Measurements from ENCODE around the gene LGALSL. TPM values are rescaled to one million over a fixed set of nuclear protein-coding genes. Genes with fewer than 3 reads are reported as not detected.

LGALSL gene
- total and polyA plus RNA-seq, 4 experiments from 2014 or later = 0.26 to 0.63 (median 0.29) TPM; not detected in 1

GRCh38 chr2:64498438-64498837, 44.5 kb downstream of the LGALSL start:
- H3K27me3 ChIP-seq (ENCODE audit: insufficient read depth, low read length) = no peaks in the 10 kb centered on the region
- Mint-ChIP-seq H3K27me3 (peaks cover 3 to 5% of the 10 kb centered on the region in 2 donors), H3K4me3 (no peak overlapping the region), H3K4me1 (no peaks in the 10 kb centered on the region), H3K36me3 (no peaks in the 10 kb centered on the region), H3K27ac (no peak overlapping the region), H3K9me3 (no peaks in the 10 kb centered on the region)
- ChIA-PET CTCF (ENCODE audit: partially characterized antibody) (interaction anchor here (2.6 to 3.2 kb wide), 2 partner anchors 11 to 167 kb away, joined by 10 to 27 read pairs; no protein-coding TSS in a partner anchor), POLR2A (ENCODE audit: partially characterized antibody) (no interaction called here)
- intact Hi-C loops (cut with micrococcal nuclease) = no loop called here
- no peaks in the 10 kb centered on the region for H3K4me1 ChIP-seq (ENCODE audit: insufficient read depth, low read length)
- H3K36me3 ChIP-seq (ENCODE audit: insufficient read depth, low read length) = no peaks in the 10 kb centered on the region
- H3K9me3 ChIP-seq (ENCODE audit: control insufficient read depth in 1 of 2, low read length in 2 of 2) = no peaks in the 10 kb centered on the region
- no peak overlapping the region for H3K4me3 ChIP-seq (ENCODE audit: low read length in 2 of 2)
- DNase-seq = no peak
- no peak overlapping the region for H3K27ac ChIP-seq (ENCODE audit: low read depth, low read length)

DNA sequence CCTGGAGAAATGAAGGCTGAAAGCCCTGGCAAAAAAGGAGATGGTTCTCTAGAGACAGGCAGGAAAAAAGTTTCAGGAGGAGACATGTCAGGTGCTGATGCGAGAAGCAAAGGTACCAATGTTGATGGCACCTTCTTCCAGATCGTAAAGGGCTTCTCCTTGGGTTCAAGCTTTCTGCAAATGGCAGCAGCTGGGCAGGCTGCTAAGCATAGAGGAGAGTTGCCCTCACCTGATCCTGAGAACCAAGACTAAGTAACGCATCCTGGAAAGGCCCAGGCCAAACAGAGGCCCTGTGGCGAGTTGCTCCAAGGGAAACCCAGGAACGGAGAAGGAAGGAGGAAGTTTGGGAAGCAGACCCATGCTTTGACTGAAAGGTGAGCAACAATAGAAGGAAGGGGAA, 46.6 kb downstream of the LGALSL start:
- POLR2A ChIA-PET (ENCODE audit: partially characterized antibody) = no interaction called here
- no peak for DNase-seq
- H3K27ac Mint-ChIP-seq = no peak overlapping the region
- H3K4me1 Mint-ChIP-seq = no peaks in the 10 kb centered on the region
- no peaks in the 10 kb centered on the region for H3K27me3 ChIP-seq (ENCODE audit: insufficient read depth, low read length)
- no peaks in the 10 kb centered on the region for H3K36me3 ChIP-seq (ENCODE audit: insufficient read depth, low read length)
- H3K4me3 ChIP-seq (ENCODE audit: low read length in 2 of 2) = no peak overlapping the region
- H3K4me3 Mint-ChIP-seq = no peak overlapping the region
- CTCF ChIA-PET (ENCODE audit: partially characterized antibody) = interaction anchor here (3.7 kb wide), 1 partner anchor 12 kb away, joined by 25 read pairs; no protein-coding TSS in a partner anchor
- H3K27me3 Mint-ChIP-seq = peaks cover 5 to 8% of the 10 kb centered on the region in 2 donors
- no peaks in the 10 kb centered on the region for H3K9me3 ChIP-seq (ENCODE audit: control insufficient read depth in 1 of 2, low read length in 2 of 2)
- no peak overlapping the region for H3K27ac ChIP-seq (ENCODE audit: low read depth, low read length)
- intact Hi-C loops (cut with micrococcal nuclease) = no loop called here
- no peaks in the 10 kb centered on the region for H3K4me1 ChIP-seq (ENCODE audit: insufficient read depth, low read length)
- H3K36me3 Mint-ChIP-seq = no peaks in the 10 kb centered on the region
- no peaks in the 10 kb centered on the region for H3K9me3 Mint-ChIP-seq

GRCh38 chr2:64501946-64502345, 48.0 kb downstream of the LGALSL start:
- H3K9me3 Mint-ChIP-seq = no peaks in the 10 kb centered on the region
- Histone ChIP-seq H3K27me3 (ENCODE audit: insufficient read depth, low read length) (no peaks in the 10 kb centered on the region), H3K9me3 (ENCODE audit: control insufficient read depth in 1 of 2, low read length in 2 of 2) (no peaks in the 10 kb centered on the region), H3K4me3 (ENCODE audit: low read length in 2 of 2) (no peak overlapping the region), H3K4me1 (ENCODE audit: insufficient read depth, low read length) (no peaks in the 10 kb centered on the region), H3K36me3 (ENCODE audit: insufficient read depth, low read length) (no peaks in the 10 kb centered on the region), H3K27ac (ENCODE audit: low read depth, low read length) (no peak overlapping the region)
- no peaks in the 10 kb centered on the region for H3K4me1 Mint-ChIP-seq
- H3K4me3 Mint-ChIP-seq = no peak overlapping the region
- peaks cover 3 to 10% of the 10 kb centered on the region in 2 donors for H3K27me3 Mint-ChIP-seq
- ChIA-PET POLR2A (ENCODE audit: partially characterized antibody) (no interaction called here), CTCF (ENCODE audit: partially characterized antibody) (interaction anchor here (0.9 to 3.7 kb wide), 4 partner anchors 14 to 85 kb away, joined by 3 to 25 read pairs (median 4); partner anchors contain the start of gene AFTPH)
- intact Hi-C loops (cut with micrococcal nuclease) = no loop called here
- no peak overlapping the region for H3K27ac Mint-ChIP-seq
- no peak for DNase-seq
- H3K36me3 Mint-ChIP-seq = no peaks in the 10 kb centered on the region

- no peak overlapping the region for H3K27ac Mint-ChIP-seq
- H3K4me3 Mint-ChIP-seq = no peak overlapping the region
- H3K4me1 Mint-ChIP-seq = no peaks in the 10 kb centered on the region
- H3K9me3 Mint-ChIP-seq = no peaks in the 10 kb centered on the region
- no peaks in the 10 kb centered on the region for H3K9me3 ChIP-seq (ENCODE audit: control insufficient read depth in 1 of 2, low read length in 2 of 2)
- peaks cover 8 to 9% of the 10 kb centered on the region in 2 donors for H3K27me3 Mint-ChIP-seq
- no peaks in the 10 kb centered on the region for H3K36me3 Mint-ChIP-seq
- no peaks in the 10 kb centered on the region for H3K36me3 ChIP-seq (ENCODE audit: insufficient read depth, low read length)
- no peak overlapping the region for H3K27ac ChIP-seq (ENCODE audit: low read depth, low read length)
- H3K4me1 ChIP-seq (ENCODE audit: insufficient read depth, low read length) = no peaks in the 10 kb centered on the region
- no peaks in the 10 kb centered on the region for H3K27me3 ChIP-seq (ENCODE audit: insufficient read depth, low read length)
- intact Hi-C loops (cut with micrococcal nuclease) = no loop called here
- ChIA-PET CTCF (ENCODE audit: partially characterized antibody) (interaction anchor here (0.9 to 3.7 kb wide), 4 partner anchors 15 to 84 kb away, joined by 3 to 25 read pairs (median 4); partner anchors contain the start of gene AFTPH), POLR2A (ENCODE audit: partially characterized antibody) (no interaction called here)
- no peak for DNase-seq
- H3K4me3 ChIP-seq (ENCODE audit: low read length in 2 of 2) = no peak overlapping the region
These were observed 48.9 kb downstream of the LGALSL start for GRCh38 chr2:64502860-64503259.

DNA sequence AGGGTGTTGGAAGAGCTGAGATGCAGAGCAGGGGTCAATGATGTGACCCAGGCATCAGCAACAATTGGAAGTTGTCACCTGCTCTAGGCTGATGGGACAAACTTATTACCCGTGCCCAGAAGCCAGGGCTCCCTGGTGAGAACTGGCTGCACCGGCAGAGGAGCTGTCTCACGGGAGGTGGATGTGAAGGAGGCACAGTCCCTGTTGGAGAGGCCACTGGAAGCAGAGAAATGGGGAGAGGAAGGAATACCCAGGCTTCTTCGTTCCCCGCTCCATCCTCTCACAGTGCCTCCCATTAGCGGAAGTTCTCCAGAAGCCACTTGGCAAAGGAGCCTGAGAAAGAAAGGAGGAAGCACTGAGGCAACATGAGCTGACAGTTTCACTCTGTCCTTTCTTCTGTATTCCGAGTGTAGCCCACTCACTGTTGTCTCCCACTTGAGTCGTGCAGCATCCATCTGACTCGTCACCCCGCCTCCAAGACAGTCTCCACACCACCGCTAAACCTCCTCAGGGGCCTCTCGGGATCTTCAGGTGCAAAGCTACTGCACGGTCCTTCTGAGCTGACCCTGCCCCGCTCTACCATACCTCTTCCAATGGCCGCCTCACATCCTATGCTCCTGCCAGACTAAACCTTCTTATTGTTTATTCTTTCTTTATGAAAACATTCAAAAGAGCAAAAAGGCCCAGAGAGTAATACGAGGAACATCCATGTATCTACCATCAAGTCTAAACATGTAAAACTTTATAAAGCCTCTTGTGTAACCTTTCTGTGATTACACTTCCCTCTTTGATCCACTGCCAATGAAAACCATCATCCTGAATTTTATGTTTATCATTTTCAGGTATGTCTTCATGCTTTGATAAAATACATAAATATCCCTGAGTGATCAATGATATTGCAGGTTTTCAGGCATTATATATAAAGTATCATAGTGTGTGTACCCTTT, 51.1 kb downstream of the LGALSL start:
- no peak overlapping the region for H3K27ac Mint-ChIP-seq
- no peak for DNase-seq
- H3K27ac ChIP-seq (ENCODE audit: low read depth, low read length) = no peak overlapping the region
- POLR2A ChIA-PET (ENCODE audit: partially characterized antibody) = no interaction called here
- no peaks in the 10 kb centered on the region for H3K9me3 Mint-ChIP-seq
- no peaks in the 10 kb centered on the region for H3K36me3 Mint-ChIP-seq
- no peaks in the 10 kb centered on the region for H3K4me1 Mint-ChIP-seq
- peaks cover 8 to 9% of the 10 kb centered on the region in 2 donors for H3K27me3 Mint-ChIP-seq
- no peaks in the 10 kb centered on the region for H3K9me3 ChIP-seq (ENCODE audit: control insufficient read depth in 1 of 2, low read length in 2 of 2)
- intact Hi-C loops (cut with micrococcal nuclease) = no loop called here
- no peaks in the 10 kb centered on the region for H3K36me3 ChIP-seq (ENCODE audit: insufficient read depth, low read length)
- no peaks in the 10 kb centered on the region for H3K4me1 ChIP-seq (ENCODE audit: insufficient read depth, low read length)
- no peak overlapping the region for H3K4me3 Mint-ChIP-seq
- no peaks in the 10 kb centered on the region for H3K27me3 ChIP-seq (ENCODE audit: insufficient read depth, low read length)
- CTCF ChIA-PET (ENCODE audit: partially characterized antibody) = interaction anchor here (3.2 kb wide), 1 partner anchor 17 kb away, joined by 14 read pairs; no protein-coding TSS in a partner anchor
- no peak overlapping the region for H3K4me3 ChIP-seq (ENCODE audit: low read length in 2 of 2)

DNA sequence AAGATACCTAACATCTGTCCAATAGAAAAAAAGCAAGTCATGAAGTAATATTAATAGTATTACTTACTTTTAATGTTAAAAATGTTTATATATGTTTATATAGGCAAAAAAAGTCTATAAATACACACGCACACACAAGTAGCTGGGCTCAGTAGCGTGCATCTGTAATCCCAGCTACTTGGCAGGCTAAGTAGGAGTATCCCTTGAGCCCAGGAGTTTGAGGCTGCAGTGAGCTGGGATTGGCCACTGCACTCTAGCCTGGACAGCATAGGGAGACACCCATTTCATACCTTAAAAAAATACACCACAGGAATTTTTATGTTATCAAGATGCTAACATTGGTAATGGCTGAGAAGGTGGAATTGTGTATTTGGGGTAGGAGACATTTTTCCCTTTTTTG, 52.7 kb downstream of the LGALSL start:
- ChIA-PET CTCF (ENCODE audit: partially characterized antibody) (interaction anchor here (1.6 kb wide), 1 partner anchor 16 kb away, joined by 3 read pairs; no protein-coding TSS in a partner anchor), POLR2A (ENCODE audit: partially characterized antibody) (no interaction called here)
- DNase-seq = no peak
- H3K4me1 ChIP-seq (ENCODE audit: insufficient read depth, low read length) = no peaks in the 10 kb centered on the region
- no peaks in the 10 kb centered on the region for H3K9me3 ChIP-seq (ENCODE audit: control insufficient read depth in 1 of 2, low read length in 2 of 2)
- peaks cover 5 to 7% of the 10 kb centered on the region in 2 donors for H3K27me3 Mint-ChIP-seq
- H3K27ac Mint-ChIP-seq = no peak overlapping the region
- H3K4me3 ChIP-seq (ENCODE audit: low read length in 2 of 2) = no peak overlapping the region
- H3K36me3 Mint-ChIP-seq = no peaks in the 10 kb centered on the region
- no peak overlapping the region for H3K4me3 Mint-ChIP-seq
- H3K27ac ChIP-seq (ENCODE audit: low read depth, low read length) = no peak overlapping the region
- H3K27me3 ChIP-seq (ENCODE audit: insufficient read depth, low read length) = no peaks in the 10 kb centered on the region
- no peaks in the 10 kb centered on the region for H3K4me1 Mint-ChIP-seq
- H3K36me3 ChIP-seq (ENCODE audit: insufficient read depth, low read length) = no peaks in the 10 kb centered on the region
- no peaks in the 10 kb centered on the region for H3K9me3 Mint-ChIP-seq
- intact Hi-C loops (cut with micrococcal nuclease) = no loop called here
